SU-DHL-6 (cell line): Measurements from ENCODE around the gene LCP2.

Source experiments
- EZH2phosphoT487 ChIP-seq: fragments of 200-600 bp; sonication (generic), shearing (Covaris generic); conservative IDR thresholded peaks from 2 replicates; pipeline ENCODE4 v1.6.1; 2018; ENCODE audit warnings: mild to moderate bottlenecking, antibody characterized with exemption, low read length, moderate library complexity, mixed read lengths
- TF ChIP-seq, protein P1 (sequence below): fragments of 200-600 bp; sonication (generic); IDR thresholded peaks from one replicate; pipeline ENCODE4 v1.5.1; 2017; ENCODE audit warnings: antibody characterized with exemption, mild to moderate bottlenecking, low read length, moderate library complexity; ENCODE audit not compliant: insufficient read depth, poor library complexity, severe bottlenecking

DNA sequence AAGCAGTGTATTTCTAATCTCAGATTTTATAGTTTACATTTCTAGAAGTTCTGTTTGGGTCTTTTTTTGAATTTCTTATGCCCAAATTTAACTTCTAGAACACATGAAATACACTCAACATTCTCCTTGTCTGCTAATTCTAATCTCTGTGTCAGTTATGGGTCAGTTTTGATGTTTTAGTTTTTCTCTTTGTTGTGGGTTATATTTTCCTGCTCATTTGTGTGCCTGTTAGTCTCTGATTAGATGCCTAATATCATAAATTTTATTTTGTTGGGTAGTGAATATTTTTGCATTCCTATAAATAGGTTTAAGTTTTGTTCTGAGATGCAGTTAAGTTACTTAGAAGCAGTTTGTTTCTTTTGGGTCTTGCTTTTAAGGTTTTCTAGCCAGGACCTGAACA lies 12.4 kb downstream of the LCP2 start:
- TF ChIP-seq, protein P1, sequence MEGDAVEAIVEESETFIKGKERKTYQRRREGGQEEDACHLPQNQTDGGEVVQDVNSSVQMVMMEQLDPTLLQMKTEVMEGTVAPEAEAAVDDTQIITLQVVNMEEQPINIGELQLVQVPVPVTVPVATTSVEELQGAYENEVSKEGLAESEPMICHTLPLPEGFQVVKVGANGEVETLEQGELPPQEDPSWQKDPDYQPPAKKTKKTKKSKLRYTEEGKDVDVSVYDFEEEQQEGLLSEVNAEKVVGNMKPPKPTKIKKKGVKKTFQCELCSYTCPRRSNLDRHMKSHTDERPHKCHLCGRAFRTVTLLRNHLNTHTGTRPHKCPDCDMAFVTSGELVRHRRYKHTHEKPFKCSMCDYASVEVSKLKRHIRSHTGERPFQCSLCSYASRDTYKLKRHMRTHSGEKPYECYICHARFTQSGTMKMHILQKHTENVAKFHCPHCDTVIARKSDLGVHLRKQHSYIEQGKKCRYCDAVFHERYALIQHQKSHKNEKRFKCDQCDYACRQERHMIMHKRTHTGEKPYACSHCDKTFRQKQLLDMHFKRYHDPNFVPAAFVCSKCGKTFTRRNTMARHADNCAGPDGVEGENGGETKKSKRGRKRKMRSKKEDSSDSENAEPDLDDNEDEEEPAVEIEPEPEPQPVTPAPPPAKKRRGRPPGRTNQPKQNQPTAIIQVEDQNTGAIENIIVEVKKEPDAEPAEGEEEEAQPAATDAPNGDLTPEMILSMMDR, result no peak
- TF ChIP-seq EZH2phosphoT487, result no peak
